Bronchial epithelial cell (primary cell): Measurements from ENCODE around the gene CERS1. TPM values are rescaled to one million over a fixed set of nuclear protein-coding genes. Genes with fewer than 3 reads are reported as not detected.
"Not testable (repeated sequence)": the region's sequence is repeated elsewhere in the genome, so short reads cannot be mapped to it uniquely, and the experiment has no call there.

Source experiments
- DNase-seq: peaks from one replicate; pipeline ENCODE4 v3.0.0-alpha.2; 2010; ENCODE audit warnings: low read depth
- FAIRE-seq: peaks from 2 replicates; lab custom pipeline; 2011; peaks lifted over from hg19 to GRCh38; lab: Jason Lieb, UNC
- H3K27me3 ChIP-seq: 2 replicates; pipeline ENCODE4 v1.5.1; 2011; ENCODE audit warnings: low read length; ENCODE audit not compliant: control insufficient read depth, insufficient read depth
- H3K36me3 ChIP-seq: 2 replicates; pipeline ENCODE4 v1.5.1; 2011; ENCODE audit warnings: low read length; ENCODE audit not compliant: control insufficient read depth, insufficient read depth
- H3K4me3 ChIP-seq: 2 replicates; pipeline ENCODE4 v1.5.1; 2011; ENCODE audit warnings: mild to moderate bottlenecking, low read depth, low read length, control low read depth
- total RNA-seq: library from RNA; depleted of rRNA; stranded (reverse); fragments of >200 nt; gene quantifications from 2 replicates; pipeline ENCODE4 v1.2.1, GENCODE V29; 2014
- TF ChIP-seq, protein P1 (sequence below): IDR thresholded peaks from 2 replicates; pipeline ENCODE4 v1.5.1; 2011; ENCODE audit warnings: mild to moderate bottlenecking, moderate library complexity, low read length, control low read depth, inconsistent platforms; ENCODE audit not compliant: insufficient read depth, severe bottlenecking

The CERS1 gene
- total RNA-seq, 1 donor from 2014 or later: 0.26 TPM

DNA sequence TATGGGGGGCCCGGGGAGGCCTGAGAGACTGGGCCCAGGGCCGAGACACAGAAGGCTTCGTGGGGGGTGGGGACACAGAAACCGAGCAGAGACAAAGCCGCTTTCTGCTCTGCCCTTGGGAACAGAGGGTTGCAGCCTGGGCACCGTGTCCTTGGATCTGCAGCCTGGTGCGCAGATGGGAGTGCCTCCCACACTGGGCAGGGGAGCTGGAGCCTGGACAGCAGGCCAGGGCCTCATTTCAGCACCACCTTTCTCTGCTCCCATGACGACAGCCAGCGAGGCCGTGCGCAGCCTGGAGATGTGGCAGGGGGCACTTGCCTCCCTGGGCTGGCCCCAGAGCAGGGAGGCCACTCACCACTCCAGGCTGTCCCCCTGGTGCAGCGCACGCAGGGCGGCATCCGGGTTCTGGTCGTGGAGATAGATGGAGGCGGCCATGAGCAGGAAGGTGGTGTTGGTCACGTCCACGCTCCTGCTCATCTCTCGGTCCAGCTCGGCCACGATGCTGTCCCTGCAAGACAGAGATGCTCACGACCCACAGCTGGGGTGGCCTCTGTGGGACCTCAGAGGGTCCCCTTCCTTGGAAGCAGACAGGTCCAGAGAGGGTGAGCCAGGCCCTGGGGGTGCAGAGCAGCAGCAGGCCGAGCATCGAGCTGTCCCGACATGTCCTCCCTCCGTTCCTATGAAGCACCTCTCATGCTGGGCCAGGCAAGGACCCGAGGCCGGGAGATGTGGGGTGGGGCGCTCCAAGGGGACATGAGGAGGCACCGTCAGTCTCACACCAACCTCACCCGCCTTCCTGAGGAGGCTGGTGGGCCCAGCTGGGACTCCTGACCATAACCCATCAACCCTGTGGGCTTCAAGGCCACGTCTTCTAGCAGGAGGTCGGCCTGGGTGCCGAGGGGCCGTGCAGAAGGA, 10.9 kb upstream of the CERS1 start:
- TF ChIP-seq, protein P1, sequence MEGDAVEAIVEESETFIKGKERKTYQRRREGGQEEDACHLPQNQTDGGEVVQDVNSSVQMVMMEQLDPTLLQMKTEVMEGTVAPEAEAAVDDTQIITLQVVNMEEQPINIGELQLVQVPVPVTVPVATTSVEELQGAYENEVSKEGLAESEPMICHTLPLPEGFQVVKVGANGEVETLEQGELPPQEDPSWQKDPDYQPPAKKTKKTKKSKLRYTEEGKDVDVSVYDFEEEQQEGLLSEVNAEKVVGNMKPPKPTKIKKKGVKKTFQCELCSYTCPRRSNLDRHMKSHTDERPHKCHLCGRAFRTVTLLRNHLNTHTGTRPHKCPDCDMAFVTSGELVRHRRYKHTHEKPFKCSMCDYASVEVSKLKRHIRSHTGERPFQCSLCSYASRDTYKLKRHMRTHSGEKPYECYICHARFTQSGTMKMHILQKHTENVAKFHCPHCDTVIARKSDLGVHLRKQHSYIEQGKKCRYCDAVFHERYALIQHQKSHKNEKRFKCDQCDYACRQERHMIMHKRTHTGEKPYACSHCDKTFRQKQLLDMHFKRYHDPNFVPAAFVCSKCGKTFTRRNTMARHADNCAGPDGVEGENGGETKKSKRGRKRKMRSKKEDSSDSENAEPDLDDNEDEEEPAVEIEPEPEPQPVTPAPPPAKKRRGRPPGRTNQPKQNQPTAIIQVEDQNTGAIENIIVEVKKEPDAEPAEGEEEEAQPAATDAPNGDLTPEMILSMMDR: no peak
- no peak for FAIRE-seq
- no peaks in the 10 kb centered on the region for H3K27me3 ChIP-seq
- DNase-seq: no peak
- no peak overlapping the region for H3K4me3 ChIP-seq
- H3K36me3 ChIP-seq: peaks cover 38% of the 10 kb centered on the region

DNA sequence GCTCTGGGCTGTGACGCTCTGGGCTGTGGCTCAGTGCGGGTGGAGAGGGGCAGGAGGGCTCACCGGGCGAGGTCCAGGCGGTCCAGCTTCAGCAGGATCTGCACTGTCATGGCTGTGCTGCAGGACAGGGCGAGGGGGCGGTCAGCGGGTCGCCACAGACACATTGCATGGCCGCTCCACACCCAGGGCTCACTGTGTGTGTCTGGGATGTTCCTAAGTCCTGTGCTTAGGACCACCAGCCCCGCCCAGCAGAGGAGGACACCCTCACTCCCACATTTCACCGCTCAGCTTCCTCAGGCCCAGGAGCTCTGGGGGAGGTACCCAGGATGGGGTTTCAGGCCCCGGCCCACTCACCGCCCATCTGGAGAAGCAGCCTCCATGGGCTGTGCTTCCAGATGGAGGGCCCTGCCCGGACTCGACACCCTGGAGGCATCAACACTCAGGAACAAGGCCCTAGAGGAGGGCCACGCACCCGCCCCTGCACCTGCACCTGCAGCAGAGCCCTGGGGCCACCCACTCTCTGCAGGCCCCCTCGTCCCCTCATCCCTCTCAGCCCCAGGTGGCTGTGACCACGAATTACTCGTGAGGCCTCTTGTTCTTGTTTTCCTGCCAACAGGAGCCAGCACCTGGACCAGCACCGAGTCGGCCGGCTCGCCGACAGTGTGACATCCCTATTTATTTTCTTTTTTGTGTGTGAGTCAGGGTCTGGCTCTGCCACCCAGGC, 9.7 kb upstream of the CERS1 start:
- TF ChIP-seq, protein P1: no peak
- no peak for DNase-seq
- peaks cover 34% of the 10 kb centered on the region for H3K36me3 ChIP-seq
- FAIRE-seq: no peak
- H3K27me3 ChIP-seq: no peaks in the 10 kb centered on the region
- no peak overlapping the region for H3K4me3 ChIP-seq

DNA sequence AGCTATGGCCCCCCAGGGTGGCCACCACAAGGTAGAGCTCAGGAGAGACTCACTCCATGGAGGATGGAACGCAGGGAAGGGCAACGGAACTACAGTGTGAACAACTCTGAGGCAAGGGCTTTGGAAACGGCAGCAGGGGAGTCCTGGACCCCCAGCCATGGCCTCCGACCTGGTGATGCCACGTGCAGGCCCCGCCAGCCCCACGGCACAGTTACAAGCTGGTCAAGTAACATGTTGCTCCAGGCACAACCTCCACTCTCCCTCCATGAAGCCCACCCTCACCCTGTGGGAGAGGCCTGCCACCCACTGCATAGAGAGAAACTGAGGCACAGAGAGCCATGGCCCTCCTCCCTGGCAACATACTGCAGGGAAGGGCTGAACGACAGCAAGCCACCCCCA, 9.1 kb upstream of the CERS1 start:
- TF ChIP-seq, protein P1: no peak
- DNase-seq: no peak
- Histone ChIP-seq H3K27me3 (no peaks in the 10 kb centered on the region), H3K36me3 (peaks cover 33% of the 10 kb centered on the region), H3K4me3 (no peak overlapping the region)
- no peak for FAIRE-seq

DNA sequence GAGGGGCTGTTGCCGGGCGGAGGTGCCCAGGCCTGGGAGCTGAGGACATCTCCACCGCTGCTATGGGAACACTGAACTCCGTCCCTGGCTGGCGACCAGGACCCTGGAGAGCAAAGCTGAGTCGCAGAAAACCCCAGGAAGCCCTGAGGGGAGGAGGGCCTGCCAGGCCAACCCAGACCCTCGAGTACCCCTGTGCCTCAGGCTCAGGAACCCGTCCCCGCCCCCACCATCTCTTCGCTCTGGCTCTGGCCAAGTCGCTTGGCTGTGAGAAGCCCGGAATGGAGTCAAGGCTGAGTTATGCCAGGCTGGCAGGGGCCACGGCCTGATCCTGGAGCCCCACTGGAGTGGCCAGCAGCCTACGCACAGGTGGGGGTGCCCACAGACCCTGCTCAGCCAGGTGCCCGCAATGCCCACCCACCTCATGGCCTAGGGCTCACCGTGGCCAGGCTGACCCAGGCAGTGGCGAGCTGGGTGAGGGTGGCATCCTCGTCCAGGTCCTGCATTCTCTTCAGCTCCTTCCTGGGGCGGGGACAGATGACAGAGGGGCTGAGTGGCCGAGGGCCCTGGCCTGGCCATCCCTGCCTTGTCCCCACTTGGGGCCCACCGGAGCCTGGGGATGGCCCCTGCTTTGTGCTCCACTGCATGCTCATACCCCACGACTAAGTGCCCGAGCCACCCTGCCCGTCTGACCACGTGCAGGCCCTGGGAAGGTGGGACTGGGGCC, 8.5 kb upstream of the CERS1 start:
- no peak for DNase-seq
- no peak for FAIRE-seq
- TF ChIP-seq, protein P1: no peak
- Histone ChIP-seq H3K36me3 (peaks cover 30% of the 10 kb centered on the region), H3K4me3 (no peak overlapping the region), H3K27me3 (no peaks in the 10 kb centered on the region)

DNA sequence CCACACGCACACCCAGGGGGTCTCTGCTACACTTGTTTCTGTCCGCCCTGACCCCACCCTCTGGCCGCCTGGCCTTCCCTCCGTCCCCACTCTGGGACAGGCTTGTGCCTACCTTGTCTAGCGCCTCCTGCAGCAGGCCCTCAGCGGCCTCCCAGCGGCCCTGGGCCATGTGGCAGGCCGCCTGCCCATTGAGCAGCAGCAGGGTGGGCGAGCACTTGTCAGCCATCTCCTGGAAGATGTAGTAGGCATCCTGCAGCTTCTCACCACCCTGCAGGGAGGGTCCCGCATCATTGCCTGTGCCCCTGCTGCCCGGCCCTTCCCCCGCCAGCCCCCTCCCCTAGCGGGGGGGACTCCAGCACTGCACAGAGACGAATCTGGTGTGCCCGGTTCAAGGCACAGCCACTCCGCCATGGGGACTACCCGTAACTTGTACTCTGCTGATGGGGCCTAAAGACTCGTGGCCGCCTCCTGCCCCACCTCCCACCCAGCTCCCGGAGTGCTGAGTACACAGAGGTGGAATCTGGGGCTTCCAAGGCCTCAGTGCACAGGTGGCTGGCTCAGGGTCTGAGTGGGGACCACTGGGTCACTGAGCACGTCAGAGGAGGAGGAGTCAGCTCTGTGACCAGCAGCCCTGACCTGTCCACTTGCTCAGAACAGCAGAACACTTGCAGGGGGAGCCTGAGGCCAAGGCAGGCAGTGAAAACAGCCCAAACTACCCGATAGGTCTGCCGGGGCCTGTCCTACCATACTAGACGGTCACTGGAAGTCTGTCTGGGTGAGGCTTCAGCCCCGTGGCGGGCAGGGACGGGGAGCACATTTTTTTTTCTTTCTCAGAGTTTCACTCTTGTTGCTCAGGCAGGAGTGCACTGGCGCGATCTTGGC, 7.4 kb upstream of the CERS1 start:
- DNase-seq (no peak), FAIRE-seq (peak; percentile 47)
- Histone ChIP-seq H3K27me3 (no peaks in the 10 kb centered on the region), H3K36me3 (peaks cover 28% of the 10 kb centered on the region), H3K4me3 (no peak overlapping the region)
- TF ChIP-seq, protein P1: no peak

DNA sequence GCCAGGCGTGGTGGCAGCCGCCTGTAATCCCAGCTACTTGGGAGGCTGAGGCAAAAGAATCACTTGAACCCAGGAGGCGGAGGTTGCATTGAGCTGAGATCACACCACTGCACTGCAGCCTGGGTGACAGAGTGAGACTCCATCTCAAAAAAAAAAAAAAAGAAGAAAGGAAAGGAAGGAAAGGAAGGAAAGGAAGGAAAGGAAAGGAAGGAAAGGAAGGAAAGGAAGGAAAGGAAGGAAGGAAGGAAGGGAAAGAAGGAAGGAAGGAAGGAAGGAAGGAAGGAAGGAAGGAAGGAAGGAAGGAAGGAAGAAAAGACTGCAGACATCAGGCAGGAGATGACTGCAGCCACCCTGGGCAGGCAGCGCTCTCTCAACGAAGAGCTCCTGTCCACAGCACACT, 6.6 kb upstream of the CERS1 start:
- FAIRE-seq, H3K27me3 ChIP-seq, DNase-seq, H3K4me3 ChIP-seq: not testable (repeated sequence)
- H3K36me3 ChIP-seq: peaks cover 25% of the 10 kb centered on the region
